ENCODE data around the gene ROCK2.
"Not testable (repeated sequence)": the region's sequence is repeated elsewhere in the genome, so short reads cannot be mapped to it uniquely, and the experiment has no call there.

ROCK2 gene

GRCh38 chr2:11257964-11258363 is 86.5 kb downstream of the ROCK2 start:
- no peak overlapping the region for H3K4me3 ChIP-seq (ENCODE audit: low read depth, low read length)
- no peak for TF ChIP-seq CTCF (IDR thresholded peaks at IDR 0.05; ENCODE audit: low read depth, low read length)
- no peak for DNase-seq (ENCODE audit: low read depth, low spot score)
- in situ Hi-C loops (cut with HindIII; ENCODE audit: low sequenced_read_pairs), result no loop called here

- in situ Hi-C loops (cut with HindIII; ENCODE audit: low sequenced_read_pairs), result no loop called here
- DNase-seq (ENCODE audit: low read depth, low spot score), result no peak
- no peak for TF ChIP-seq CTCF (IDR thresholded peaks at IDR 0.05; ENCODE audit: low read depth, low read length)
Measured at GRCh38 chr2:11257078-11257477, 87.4 kb downstream of the ROCK2 start.

DNA sequence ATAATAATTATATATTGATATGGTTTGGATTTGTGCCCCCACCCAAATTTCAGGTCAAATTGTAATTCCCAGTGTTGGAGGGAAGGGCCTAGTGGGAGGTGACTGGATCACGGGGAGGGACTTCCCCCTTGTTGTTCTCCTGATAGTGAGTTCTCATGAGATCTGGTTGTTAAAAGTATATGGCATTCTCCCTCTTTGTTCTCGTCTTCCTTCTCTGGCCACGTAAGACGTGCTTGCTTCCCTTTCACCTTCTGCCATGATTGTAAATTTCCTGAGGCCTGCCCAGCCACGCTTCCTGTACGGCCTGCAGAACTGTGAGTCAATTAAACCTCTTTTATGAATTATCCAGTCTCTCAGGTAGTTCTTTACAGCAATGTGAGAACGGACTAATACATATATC is 88.3 kb downstream of the ROCK2 start:
- H3K4me3 ChIP-seq (ENCODE audit: low read depth, low read length), result no peak overlapping the region
- no peak for DNase-seq (ENCODE audit: low read depth, low spot score)
- TF ChIP-seq CTCF (IDR thresholded peaks at IDR 0.05; ENCODE audit: low read depth, low read length), result no peak
- in situ Hi-C loops (cut with HindIII; ENCODE audit: low sequenced_read_pairs), result no loop called here

More at GRCh38 chr2:11257078-11257477, 87.4 kb downstream of the ROCK2 start:
- no peak overlapping the region for H3K4me3 ChIP-seq (ENCODE audit: low read depth, low read length)

GRCh38 chr2:11254100-11254536 is 90.3 kb downstream of the ROCK2 start:
- TF ChIP-seq CTCF (IDR thresholded peaks at IDR 0.05; ENCODE audit: low read depth, low read length), result no peak
- DNase-seq (ENCODE audit: low read depth, low spot score), result no peak
- H3K4me3 ChIP-seq (ENCODE audit: low read depth, low read length), result no peak overlapping the region
- in situ Hi-C loops (cut with HindIII; ENCODE audit: low sequenced_read_pairs), result no loop called here

DNA sequence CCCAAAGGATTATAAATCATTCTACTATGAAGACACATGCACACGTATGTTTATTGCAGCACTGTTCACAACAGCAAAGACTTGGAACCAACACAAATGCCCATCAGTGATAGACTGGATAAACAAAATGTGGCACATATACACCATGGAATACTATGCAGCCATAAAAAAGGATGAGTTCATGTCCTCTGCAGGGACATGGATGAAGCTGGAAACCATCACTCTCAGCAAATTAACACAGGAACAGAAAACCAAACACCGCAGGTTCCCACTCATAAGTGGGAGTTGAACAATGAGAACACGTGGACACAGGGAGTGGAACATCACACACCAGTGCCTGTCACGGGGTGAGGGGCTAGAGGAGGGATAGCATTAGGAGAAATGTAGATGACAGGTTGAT is 92.0 kb downstream of the ROCK2 start:
- in situ Hi-C loops (cut with HindIII; ENCODE audit: low sequenced_read_pairs); DNase-seq (ENCODE audit: low read depth, low spot score); H3K4me3 ChIP-seq (ENCODE audit: low read depth, low read length): not testable (repeated sequence)

DNA sequence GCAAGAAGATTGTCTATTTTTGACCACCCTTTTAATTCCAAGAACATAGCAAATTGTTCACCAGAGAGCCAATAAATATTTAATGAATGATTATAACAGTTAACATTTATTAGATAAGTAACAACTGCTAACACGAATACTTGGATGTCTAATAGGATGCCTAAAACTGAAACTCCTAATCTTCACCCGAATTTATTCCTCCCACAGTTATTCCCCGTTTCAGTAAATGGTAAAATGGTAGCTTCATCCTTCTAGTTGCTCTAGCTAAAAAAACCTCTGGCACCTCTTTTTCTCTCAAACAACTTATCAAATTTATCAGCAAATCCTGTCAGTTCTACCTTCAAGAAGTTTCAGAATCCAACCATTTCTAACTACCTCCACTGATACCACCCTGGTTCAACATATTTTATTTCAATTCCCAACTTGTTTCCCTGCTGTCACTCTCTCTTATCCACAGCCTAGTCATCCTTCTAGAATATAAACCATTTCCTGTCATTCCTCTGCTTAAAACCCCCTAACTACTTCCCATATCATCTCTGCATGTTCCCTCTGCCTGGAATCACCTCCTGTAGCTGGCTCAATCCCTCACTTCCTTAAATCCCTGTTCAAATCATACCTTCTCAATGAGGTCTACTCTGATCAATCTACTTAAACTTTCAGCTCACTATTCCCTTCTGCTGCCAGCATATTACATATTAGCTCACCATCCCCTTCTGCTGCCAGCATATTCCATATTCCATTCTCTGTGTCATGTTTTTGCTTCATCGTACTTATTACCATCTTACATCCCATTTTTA is 93.8 kb downstream of the ROCK2 start:
- H3K4me3 ChIP-seq (ENCODE audit: low read depth, low read length), result no peak overlapping the region
- in situ Hi-C loops (cut with HindIII; ENCODE audit: low sequenced_read_pairs), result no loop called here
- no peak for DNase-seq (ENCODE audit: low read depth, low spot score)
- TF ChIP-seq CTCF (IDR thresholded peaks at IDR 0.05; ENCODE audit: low read depth, low read length), result no peak

DNA sequence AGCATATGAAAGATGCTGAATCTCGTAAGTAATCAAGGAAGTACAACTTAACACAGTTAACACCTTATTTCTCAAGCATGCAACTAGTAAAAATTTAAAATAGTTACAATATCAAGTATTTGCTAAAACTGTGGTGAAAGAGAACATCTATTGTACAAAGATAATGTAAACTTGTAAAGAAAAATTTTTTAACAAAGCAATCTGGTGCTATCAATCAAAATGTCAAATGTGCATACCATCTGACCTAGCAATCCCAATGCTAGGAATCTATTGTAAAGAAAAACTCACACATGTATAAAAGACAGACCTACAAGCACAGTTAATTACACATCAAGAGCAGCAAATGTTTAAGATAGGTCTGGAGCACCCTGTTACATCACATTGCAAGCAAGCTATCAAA is 99.1 kb downstream of the ROCK2 start:
- in situ Hi-C loops (cut with HindIII; ENCODE audit: low sequenced_read_pairs), result no loop called here
- H3K4me3 ChIP-seq (ENCODE audit: low read depth, low read length), result no peak overlapping the region
- DNase-seq (ENCODE audit: low read depth, low spot score), result no peak
- no peak for TF ChIP-seq CTCF (IDR thresholded peaks at IDR 0.05; ENCODE audit: low read depth, low read length)

Measured in astrocyte of the spinal cord (primary cell).